Mesenchymal stem cell (in vitro differentiated cells and primary cell): ENCODE results near the gene CAMSAP3.

Source experiments
- DNase-seq: peaks from one replicate; pipeline ENCODE4 v3.0.0-alpha.2; 2013
- H2AFZ ChIP-seq: one replicate; pipeline ENCODE4 v1.6.1; 2013; ENCODE audit warnings: low read depth, mild to moderate bottlenecking, control low read depth, inconsistent platforms, low read length, moderate library complexity
- H2AK5ac ChIP-seq: 2 replicates; pipeline ENCODE4 v1.6.1; 2013; ENCODE audit warnings: low read length, moderate library complexity, mild to moderate bottlenecking, inconsistent platforms; ENCODE audit not compliant: severe bottlenecking
- H2BK120ac ChIP-seq: one replicate; pipeline ENCODE4 v1.6.1; 2013; ENCODE audit warnings: low read depth, mild to moderate bottlenecking, inconsistent platforms, low read length, moderate library complexity
- H2BK12ac ChIP-seq, 2 experiments: one replicate each; pipeline ENCODE4 v1.6.1; 2013; ENCODE audit warnings: inconsistent platforms in 2 of 2, low read length in 2 of 2, mild to moderate bottlenecking in 2 of 2, moderate library complexity in 2 of 2, control low read depth in 1 of 2
- H2BK15ac ChIP-seq: one replicate; pipeline ENCODE4 v1.6.1; 2013; ENCODE audit warnings: mild to moderate bottlenecking, low read depth, inconsistent platforms; ENCODE audit not compliant: poor library complexity, severe bottlenecking
- H2BK5ac ChIP-seq: 2 replicates; pipeline ENCODE4 v1.6.1; 2013; ENCODE audit warnings: low read depth, mild to moderate bottlenecking, low read length, control low read depth, inconsistent platforms; ENCODE audit not compliant: poor library complexity, severe bottlenecking
- H3K14ac ChIP-seq, 2 experiments: one replicate each; pipeline ENCODE4 v1.6.1; 2013; ENCODE audit warnings: inconsistent platforms in 2 of 2, low read length in 2 of 2, control low read depth in 1 of 2, mild to moderate bottlenecking in 1 of 2, moderate library complexity in 1 of 2
- H3K18ac ChIP-seq, 2 experiments: one replicate each; pipeline ENCODE4 v1.6.1; 2013; ENCODE audit warnings: inconsistent platforms in 2 of 2, low read length in 2 of 2, control low read depth in 1 of 2, low read depth in 1 of 2, mild to moderate bottlenecking in 1 of 2
- H3K23ac ChIP-seq, 2 experiments: one replicate each; pipeline ENCODE4 v1.6.1; 2013; ENCODE audit warnings: inconsistent platforms in 2 of 2, low read length in 2 of 2, mild to moderate bottlenecking in 2 of 2, moderate library complexity in 2 of 2, control low read depth in 1 of 2
- H3K27ac ChIP-seq: 2 replicates; pipeline ENCODE4 v1.5.1; 2013; ENCODE audit warnings: mild to moderate bottlenecking, moderate library complexity, low read length, control low read depth, inconsistent platforms; ENCODE audit not compliant: poor library complexity, severe bottlenecking
- H3K27me3 ChIP-seq, 2 experiments: 2 replicates each; pipeline versions ENCODE4 v1.6.1 to v1.7.0; 2013; ENCODE audit warnings: low read length in 2 of 2, mild to moderate bottlenecking in 2 of 2, moderate library complexity in 2 of 2, control low read depth in 1 of 2, inconsistent platforms in 1 of 2; ENCODE audit not compliant: control insufficient read depth in 1 of 2, insufficient read depth in 1 of 2
- H3K36me3 ChIP-seq, 2 experiments: 2 replicates each; pipeline versions ENCODE4 v1.6.1 to v1.7.0; 2013; ENCODE audit warnings: low read length in 2 of 2, control low read depth in 1 of 2, inconsistent platforms in 1 of 2, low read depth in 1 of 2, mild to moderate bottlenecking in 1 of 2; ENCODE audit not compliant: insufficient read depth in 2 of 2, control insufficient read depth in 1 of 2
- H3K4ac ChIP-seq, 2 experiments: one replicate each; pipeline ENCODE4 v1.6.1; 2013; ENCODE audit warnings: inconsistent platforms in 2 of 2, low read length in 2 of 2, mild to moderate bottlenecking in 2 of 2, moderate library complexity in 2 of 2, control low read depth in 1 of 2, low read depth in 1 of 2
- H3K4me1 ChIP-seq: 2 replicates; pipeline ENCODE4 v1.6.1; 2013; ENCODE audit warnings: low read depth, low read length, control low read depth; ENCODE audit not compliant: control insufficient read depth, insufficient read depth
- H3K4me2 ChIP-seq: 2 replicates; pipeline ENCODE4 v1.6.1; 2013; ENCODE audit warnings: low read length, mild to moderate bottlenecking, inconsistent platforms; ENCODE audit not compliant: poor library complexity, severe bottlenecking
- H3K4me3 ChIP-seq, 2 experiments: 2 replicates each; pipeline versions ENCODE4 v1.5.1 to v1.7.0; 2013; ENCODE audit warnings: low read length in 2 of 2, mild to moderate bottlenecking in 2 of 2, control low read depth in 1 of 2, low read depth in 1 of 2; ENCODE audit not compliant: insufficient read depth in 1 of 2
- H3K79me1 ChIP-seq: replicated peaks from 2 replicates; pipeline ENCODE4 v1.6.1; 2013; ENCODE audit warnings: mild to moderate bottlenecking, control low read depth, low read length, inconsistent platforms; ENCODE audit not compliant: poor library complexity, severe bottlenecking
- H3K9ac ChIP-seq: 2 replicates; pipeline ENCODE4 v1.7.0; 2013; ENCODE audit warnings: mild to moderate bottlenecking, low read length, moderate library complexity
- H3K9me3 ChIP-seq: 2 replicates; pipeline ENCODE4 v1.7.0; 2013; ENCODE audit warnings: mild to moderate bottlenecking, low read length; ENCODE audit not compliant: control insufficient read depth
- H4K8ac ChIP-seq: one replicate; pipeline ENCODE4 v1.6.1; 2013; ENCODE audit warnings: inconsistent platforms, mild to moderate bottlenecking, low read length, moderate library complexity
- H4K91ac ChIP-seq: one replicate; pipeline ENCODE4 v1.6.1; 2013; ENCODE audit warnings: mild to moderate bottlenecking, low read length, inconsistent platforms
- WGBS: methylation state at CpG from one replicate; pipeline ENCODE4 v1.1.7; 2013; ENCODE audit warnings: mixed read lengths; 5-methylcytosine and 5-hydroxymethylcytosine counted together

CAMSAP3 gene

DNA sequence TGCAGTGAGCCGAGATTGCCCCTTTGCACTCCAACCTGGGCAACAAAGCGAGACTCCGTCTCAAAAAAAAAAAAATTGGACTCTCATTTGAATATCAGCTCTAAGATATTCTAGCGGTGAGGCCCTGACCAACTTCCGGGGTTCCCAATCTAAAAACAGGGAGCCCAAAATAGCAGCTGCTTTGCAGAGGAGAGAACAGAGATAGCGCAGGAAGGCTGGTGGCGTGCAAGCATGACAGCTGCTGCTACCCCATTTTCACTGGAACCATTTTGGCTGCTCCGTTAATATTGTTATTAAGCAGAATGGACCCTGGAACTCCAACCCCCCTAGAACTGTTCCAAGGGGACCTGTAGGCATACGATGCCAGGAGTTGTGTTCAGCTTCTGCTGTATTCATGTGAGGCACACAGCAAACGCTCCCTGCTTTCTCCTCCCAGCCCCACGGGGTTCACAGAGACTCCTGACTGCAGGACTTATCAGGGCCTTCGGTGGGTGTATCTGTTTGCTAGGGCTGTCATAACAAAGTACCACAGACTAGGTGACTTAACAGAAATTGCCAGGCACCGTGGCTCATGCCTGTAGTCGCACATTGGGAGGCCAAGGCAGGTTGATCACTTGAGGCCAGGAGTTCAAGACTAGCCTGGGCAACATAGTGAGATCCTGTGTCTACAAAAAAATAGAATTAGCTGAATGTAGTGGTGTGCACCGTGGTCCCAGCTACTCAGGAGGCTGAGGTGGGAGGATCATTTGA lies 52.8 kb downstream of the CAMSAP3 start:
- Histone ChIP-seq H3K27ac (no peak overlapping the region), H3K4me3 (no peak overlapping the region), H2BK12ac (no peak overlapping the region), H4K91ac (no peak overlapping the region), H3K4me2 (no peak overlapping the region), H3K9ac (no peak overlapping the region), H2AK5ac (no peak overlapping the region), H3K18ac (no peak overlapping the region), H2AFZ (no peak overlapping the region), H4K8ac (no peak overlapping the region), H3K23ac (no peak overlapping the region), H2BK5ac (no peak overlapping the region), H2BK120ac (no peak overlapping the region), H3K4ac (no peak overlapping the region), H3K79me1 (no peaks in the 10 kb centered on the region), H3K27me3 (peaks cover 10 to 37% of the 10 kb centered on the region in 2 experiments), H2BK15ac (no peak overlapping the region), H3K14ac (no peak overlapping the region), H3K9me3 (no peaks in the 10 kb centered on the region), H3K4me1 (peaks cover 4% of the 10 kb centered on the region), H3K36me3 (peaks cover 0 to 37% of the 10 kb centered on the region in 2 experiments)
- WGBS, result 87% methylated on average over 15 of the region's 15 CpGs
- no peak for DNase-seq

DNA sequence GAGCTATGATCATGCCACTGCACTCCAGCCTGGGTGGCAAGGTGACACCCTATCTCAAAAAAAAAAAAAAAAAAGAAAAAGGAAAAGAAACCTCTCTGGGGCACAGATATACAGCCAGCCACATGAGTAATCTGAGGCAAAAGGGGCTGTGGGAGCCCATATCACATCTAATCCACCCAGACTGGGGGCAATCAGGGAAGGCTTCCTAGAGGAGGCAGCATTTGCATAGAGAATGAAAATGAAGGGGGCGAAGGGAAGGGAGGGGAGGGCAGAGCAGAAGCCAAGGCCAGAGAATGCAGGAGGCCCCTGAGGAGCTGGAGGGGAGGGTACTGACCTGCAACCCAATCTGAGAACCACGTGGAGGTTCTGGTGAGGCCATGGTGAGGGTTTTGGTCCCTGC lies 54.5 kb downstream of the CAMSAP3 start:
- H2BK5ac ChIP-seq, result no peak overlapping the region
- H3K36me3 ChIP-seq, result peaks cover 0 to 26% of the 10 kb centered on the region in 2 experiments
- H3K4me2 ChIP-seq, result no peak overlapping the region
- no peaks in the 10 kb centered on the region for H3K79me1 ChIP-seq
- H3K9ac ChIP-seq, result no peak overlapping the region
- H2BK120ac ChIP-seq, result no peak overlapping the region
- no peak overlapping the region for H2AFZ ChIP-seq
- H2BK15ac ChIP-seq, result no peak overlapping the region
- no peak overlapping the region for H4K91ac ChIP-seq
- H3K27ac ChIP-seq, result no peak overlapping the region
- 62% methylated on average over 2 of the region's 2 CpGs for WGBS
- H3K4me1 ChIP-seq, result peaks cover 4% of the 10 kb centered on the region
- H2AK5ac ChIP-seq, result no peak overlapping the region
- no peak overlapping the region for H3K14ac ChIP-seq
- no peak for DNase-seq
- H2BK12ac ChIP-seq, result no peak overlapping the region
- H4K8ac ChIP-seq, result no peak overlapping the region
- H3K23ac ChIP-seq, result no peak overlapping the region
- H3K9me3 ChIP-seq, result no peaks in the 10 kb centered on the region
- no peak overlapping the region for H3K18ac ChIP-seq
- H3K4ac ChIP-seq, result no peak overlapping the region
- H3K27me3 ChIP-seq, result peaks cover 10 to 33% of the 10 kb centered on the region in 2 experiments
- H3K4me3 ChIP-seq, result no peak overlapping the region

DNA sequence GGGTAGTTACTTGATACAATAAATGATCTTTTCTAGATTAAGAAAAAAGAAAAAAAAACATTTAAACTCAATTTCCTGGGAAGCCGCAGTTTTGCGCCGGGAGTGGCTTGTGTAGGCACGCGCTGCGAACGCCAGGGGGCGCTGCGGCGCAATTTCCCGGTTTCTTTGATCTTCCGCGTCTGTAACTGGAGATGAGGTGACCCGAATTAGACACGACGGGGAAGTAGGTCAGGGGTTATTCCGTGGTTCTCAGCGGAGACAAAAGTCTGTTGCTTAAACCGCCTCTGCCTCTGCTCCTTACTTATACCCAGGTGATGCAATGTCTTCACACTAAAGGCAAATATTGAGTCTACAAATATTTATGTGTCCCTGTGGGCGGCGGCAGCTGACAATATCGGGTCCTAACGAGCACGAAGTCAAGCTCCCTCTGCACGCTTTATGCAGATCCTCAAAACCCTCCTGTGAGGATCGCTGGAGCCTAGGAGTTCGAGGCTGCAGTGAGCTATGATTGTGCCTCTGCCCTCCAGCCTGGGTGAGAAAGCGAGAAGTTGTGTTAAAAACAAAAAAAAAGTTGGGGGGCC lies 56.5 kb downstream of the CAMSAP3 start:
- H3K4me2 ChIP-seq, result peak overlapping the region; percentile 66
- H2AK5ac ChIP-seq, result no peak overlapping the region
- H3K18ac ChIP-seq, result no peak overlapping the region
- peak overlapping the region; percentile 33 for H3K9ac ChIP-seq
- H3K14ac ChIP-seq, result no peak overlapping the region
- H3K4me1 ChIP-seq, result peaks cover 4% of the 10 kb centered on the region
- no peaks in the 10 kb centered on the region for H3K79me1 ChIP-seq
- no peak overlapping the region for H2BK15ac ChIP-seq
- H3K36me3 ChIP-seq, result peaks cover 0 to 9% of the 10 kb centered on the region in 2 experiments
- H4K91ac ChIP-seq, result no peak overlapping the region
- peak overlapping the region in 1 of 2 experiments; percentile 63 for H3K4me3 ChIP-seq
- no peaks in the 10 kb centered on the region for H3K9me3 ChIP-seq
- no peak overlapping the region for H3K27ac ChIP-seq
- H2BK120ac ChIP-seq, result no peak overlapping the region
- DNase-seq, result peak; percentile 82
- no peak overlapping the region for H3K4ac ChIP-seq
- H3K23ac ChIP-seq, result no peak overlapping the region
- H2AFZ ChIP-seq, result no peak overlapping the region
- H4K8ac ChIP-seq, result peak overlapping the region; percentile 87
- no peak overlapping the region for H2BK5ac ChIP-seq
- 16% methylated on average over 23 of the region's 28 CpGs for WGBS
- H3K27me3 ChIP-seq, result peaks cover 10 to 33% of the 10 kb centered on the region in 2 experiments
- no peak overlapping the region for H2BK12ac ChIP-seq

DNA sequence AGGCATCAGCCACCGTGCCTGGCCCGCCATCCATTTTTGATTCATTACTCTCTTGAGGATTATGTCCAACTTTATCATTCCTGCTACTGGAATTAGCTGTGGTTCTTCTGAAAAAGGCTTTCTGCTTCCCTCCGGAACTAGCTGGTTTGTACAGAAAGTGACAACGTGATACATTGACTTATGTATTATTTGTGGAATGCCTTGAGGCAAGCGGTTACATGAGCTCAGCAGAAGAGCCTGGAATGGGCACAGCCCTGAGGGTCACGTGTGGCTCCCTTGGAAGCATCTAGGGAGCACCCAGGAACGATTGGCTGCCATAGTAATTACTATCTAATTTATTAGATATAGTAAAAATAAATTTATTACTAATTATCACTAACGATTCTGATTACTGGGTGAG lies 58.7 kb downstream of the CAMSAP3 start:
- Histone ChIP-seq H3K79me1 (no peaks in the 10 kb centered on the region), H4K91ac (no peak overlapping the region), H3K9me3 (no peaks in the 10 kb centered on the region), H2BK15ac (no peak overlapping the region), H3K23ac (no peak overlapping the region), H4K8ac (no peak overlapping the region), H3K4me3 (no peak overlapping the region), H3K27ac (no peak overlapping the region), H2BK120ac (no peak overlapping the region), H3K27me3 (peaks cover 20 to 42% of the 10 kb centered on the region in 2 experiments), H2BK5ac (no peak overlapping the region), H3K14ac (no peak overlapping the region), H3K36me3 (no peaks in the 10 kb centered on the region), H2AK5ac (no peak overlapping the region), H2AFZ (no peak overlapping the region), H2BK12ac (no peak overlapping the region), H3K4ac (no peak overlapping the region), H3K4me1 (peaks cover 4% of the 10 kb centered on the region), H3K4me2 (no peak overlapping the region), H3K18ac (no peak overlapping the region), H3K9ac (no peak overlapping the region)
- 77% methylated on average over 6 of the region's 8 CpGs for WGBS
- no peak for DNase-seq
